Skeletal muscle satellite cell (primary cell): ENCODE data around the gene PARVB.

Source experiments
- H3K27me3 ChIP-seq: 2 replicates; pipeline ENCODE4 v1.7.0; 2013; ENCODE audit warnings: low read length; ENCODE audit not compliant: control insufficient read depth, insufficient read depth
- H3K36me3 ChIP-seq: 2 replicates; pipeline ENCODE4 v1.7.0; 2013; ENCODE audit warnings: mild to moderate bottlenecking, control low read depth, low read length; ENCODE audit not compliant: insufficient read depth
- H3K4me1 ChIP-seq: 2 replicates; pipeline ENCODE4 v1.7.0; 2013; ENCODE audit warnings: low read length; ENCODE audit not compliant: control insufficient read depth, insufficient read depth
- H3K4me2 ChIP-seq: 2 replicates; pipeline ENCODE4 v1.7.0; 2013; ENCODE audit warnings: mild to moderate bottlenecking, low read length
- H3K4me3 ChIP-seq: 2 replicates; pipeline ENCODE4 v1.7.0; 2013; ENCODE audit warnings: low read length
- H3K9ac ChIP-seq: 2 replicates; pipeline ENCODE4 v1.7.0; 2013; ENCODE audit warnings: mild to moderate bottlenecking, low read depth, low read length, moderate library complexity
- H3K9me3 ChIP-seq: replicated peaks from 2 replicates; pipeline ENCODE4 v1.7.0; 2013; ENCODE audit warnings: mild to moderate bottlenecking, control low read depth, low read length

PARVB gene

DNA sequence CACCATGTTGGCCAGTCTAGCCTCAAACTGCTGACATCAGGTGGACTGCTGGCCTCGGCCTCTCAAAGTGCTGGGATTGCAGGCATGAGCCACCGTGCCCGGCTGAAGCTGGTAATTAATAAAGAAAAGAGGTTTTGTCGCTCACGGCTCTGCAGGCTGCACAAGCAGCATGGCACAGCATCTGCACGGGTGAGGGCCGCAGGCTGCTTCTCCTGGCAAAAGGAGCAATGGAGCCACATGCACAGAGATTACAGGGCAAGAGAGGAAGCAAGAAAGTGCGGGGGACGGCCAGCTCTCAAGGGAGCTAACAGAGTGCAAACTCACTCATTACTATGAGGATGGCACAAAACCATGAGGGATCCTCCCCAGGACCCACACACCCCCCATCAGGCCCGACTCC is 4.7 kb upstream of the PARVB start:
- Histone ChIP-seq H3K9ac (no peak overlapping the region), H3K9me3 (no peaks in the 10 kb centered on the region), H3K27me3 (no peaks in the 10 kb centered on the region), H3K4me1 (peaks cover 22% of the 10 kb centered on the region), H3K4me3 (no peak overlapping the region), H3K4me2 (no peak overlapping the region), H3K36me3 (no peaks in the 10 kb centered on the region)

DNA sequence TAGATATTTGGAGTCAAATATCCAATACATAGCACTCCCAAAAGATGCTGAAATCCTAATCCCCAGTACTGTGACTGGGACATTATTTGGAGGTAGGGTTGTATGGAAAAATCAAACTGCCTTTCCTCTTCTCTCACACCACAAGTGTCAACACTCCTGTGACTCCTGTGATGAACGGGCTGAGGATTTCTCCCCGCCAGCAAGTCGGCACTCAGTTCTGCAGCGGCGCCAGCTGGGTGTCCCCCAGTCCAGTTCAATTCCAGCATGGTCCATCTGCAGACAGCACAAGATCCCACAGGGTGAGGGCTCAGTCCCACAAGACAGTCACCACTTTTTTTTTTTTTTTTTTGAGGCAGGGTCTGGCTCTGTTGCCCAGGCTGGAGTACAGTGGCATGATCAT is 4.3 kb upstream of the PARVB start:
- Histone ChIP-seq H3K4me3 (no peak overlapping the region), H3K9ac (no peak overlapping the region), H3K27me3 (no peaks in the 10 kb centered on the region), H3K4me1 (peaks cover 23% of the 10 kb centered on the region), H3K4me2 (no peak overlapping the region), H3K9me3 (no peaks in the 10 kb centered on the region), H3K36me3 (no peaks in the 10 kb centered on the region)

DNA sequence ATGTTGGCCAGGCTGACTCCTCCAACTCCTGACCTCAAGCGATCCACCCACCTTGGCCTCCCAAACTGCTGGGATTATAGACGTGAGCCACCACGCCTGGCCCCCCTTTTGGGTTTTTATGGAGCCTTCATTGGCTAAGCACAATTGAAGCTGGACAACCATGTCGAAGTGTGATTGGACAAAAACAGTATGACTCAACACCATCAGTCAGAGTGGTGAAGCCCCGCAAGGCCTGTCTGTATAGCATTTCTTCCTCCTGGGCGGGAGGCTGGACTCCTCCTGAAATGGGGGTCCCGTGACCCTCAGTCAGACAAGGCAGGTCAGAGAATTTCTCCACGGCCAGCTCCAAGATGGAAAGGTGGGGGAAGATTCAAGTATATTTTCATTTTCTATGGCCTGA is 3.1 kb upstream of the PARVB start:
- no peak overlapping the region for H3K4me3 ChIP-seq
- peak overlapping the region; percentile 19 for H3K9ac ChIP-seq
- H3K27me3 ChIP-seq = no peaks in the 10 kb centered on the region
- H3K9me3 ChIP-seq = no peaks in the 10 kb centered on the region
- H3K36me3 ChIP-seq = no peaks in the 10 kb centered on the region
- peaks cover 34% of the 10 kb centered on the region for H3K4me1 ChIP-seq
- peak overlapping the region; percentile 43 for H3K4me2 ChIP-seq

DNA sequence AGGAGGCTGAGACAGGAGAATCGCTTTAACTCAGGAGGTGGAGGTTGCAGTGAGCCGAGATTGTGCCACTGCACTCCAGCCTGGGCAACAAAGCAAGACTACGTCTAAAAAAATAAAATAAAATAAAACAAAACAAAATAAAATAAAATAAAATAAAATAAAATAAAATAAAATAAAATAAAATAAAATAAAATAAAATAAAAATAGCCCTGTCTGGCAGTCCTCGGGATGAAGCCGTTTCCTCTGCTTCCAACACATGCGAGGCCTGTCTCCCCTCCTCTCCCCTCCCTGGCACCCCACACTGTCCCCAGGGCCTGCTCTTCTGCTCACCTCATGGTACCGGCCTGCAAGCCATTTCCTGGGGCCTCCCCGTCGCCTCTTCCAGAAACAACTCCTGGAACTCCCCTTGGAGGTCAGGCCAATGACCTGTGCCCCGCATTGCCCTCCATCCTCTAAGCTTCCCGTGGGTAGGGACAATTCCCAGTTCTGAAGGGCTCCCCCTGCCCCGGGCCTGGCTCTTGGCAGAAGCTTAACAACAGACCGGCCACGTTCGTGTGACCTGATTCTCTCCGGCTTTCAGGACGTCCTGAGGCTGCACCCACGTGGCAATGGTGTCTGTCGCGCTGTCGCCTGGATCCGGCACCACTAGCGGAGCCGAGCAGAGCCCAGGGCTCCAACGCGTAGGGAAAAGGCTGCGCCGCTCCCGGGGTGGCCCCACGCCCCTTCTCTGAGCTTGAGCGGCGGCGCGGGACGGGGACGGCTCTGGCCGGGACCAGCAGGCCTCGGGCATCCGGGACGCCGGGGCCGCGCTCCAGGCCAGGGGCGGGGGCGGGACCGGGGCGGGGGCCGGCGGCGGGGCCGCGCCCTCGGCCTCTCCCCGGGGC is 456 bp upstream of the PARVB start:
- Histone ChIP-seq H3K36me3 (no peaks in the 10 kb centered on the region), H3K4me1 (peaks cover 49% of the 10 kb centered on the region), H3K9me3 (no peaks in the 10 kb centered on the region), H3K4me2 (peak overlapping the region; percentile 96), H3K4me3 (peak overlapping the region; percentile 80), H3K9ac (peak overlapping the region; percentile 83), H3K27me3 (no peaks in the 10 kb centered on the region)

DNA sequence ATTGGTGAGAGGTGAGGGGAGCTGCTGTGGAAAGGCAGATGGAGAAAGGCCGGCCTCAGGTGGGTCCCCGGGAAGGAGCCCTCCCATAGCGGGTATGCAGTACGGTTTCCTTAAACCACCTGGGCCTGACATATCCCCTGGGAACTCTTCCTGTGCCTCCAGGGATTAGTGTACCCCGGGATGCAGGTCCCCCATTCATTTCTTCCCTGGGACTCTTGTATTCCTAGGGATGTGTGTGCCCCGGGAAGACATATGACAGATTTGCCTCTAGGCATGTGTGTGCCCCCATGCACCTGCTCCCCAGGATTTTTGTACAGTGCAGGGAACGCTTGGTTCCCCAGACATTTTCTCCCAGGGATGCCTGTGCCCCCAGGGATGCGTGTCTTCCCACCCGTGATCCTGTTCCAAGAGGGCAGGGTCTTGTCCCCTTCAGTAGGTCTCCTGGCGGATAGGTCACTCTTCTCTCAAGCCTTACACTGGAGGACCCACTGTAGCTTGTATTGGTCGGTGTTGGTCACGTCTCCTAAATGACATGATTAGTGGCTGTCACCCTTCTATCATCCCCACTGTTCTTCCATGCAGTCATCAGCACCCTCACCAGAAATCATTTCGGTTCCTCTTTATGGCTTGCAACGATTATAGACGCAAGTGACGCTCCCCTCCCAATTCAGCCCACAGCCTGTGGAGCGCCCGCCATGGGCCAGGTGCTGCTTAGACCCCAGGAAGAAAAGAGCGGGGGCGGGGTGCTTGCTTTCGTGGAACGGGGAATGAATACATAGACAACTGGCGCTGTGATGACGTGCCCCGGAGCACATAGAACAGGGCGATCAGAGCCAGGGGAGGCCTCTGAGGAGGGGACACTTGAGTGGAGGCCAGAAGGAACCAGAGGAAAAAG is 1.3 kb downstream of the PARVB start:
- Histone ChIP-seq H3K9ac (peak overlapping the region; percentile 80), H3K36me3 (no peaks in the 10 kb centered on the region), H3K27me3 (no peaks in the 10 kb centered on the region), H3K4me2 (peak overlapping the region; percentile 96), H3K9me3 (no peaks in the 10 kb centered on the region), H3K4me3 (peak overlapping the region; percentile 79), H3K4me1 (peaks cover 49% of the 10 kb centered on the region)

DNA sequence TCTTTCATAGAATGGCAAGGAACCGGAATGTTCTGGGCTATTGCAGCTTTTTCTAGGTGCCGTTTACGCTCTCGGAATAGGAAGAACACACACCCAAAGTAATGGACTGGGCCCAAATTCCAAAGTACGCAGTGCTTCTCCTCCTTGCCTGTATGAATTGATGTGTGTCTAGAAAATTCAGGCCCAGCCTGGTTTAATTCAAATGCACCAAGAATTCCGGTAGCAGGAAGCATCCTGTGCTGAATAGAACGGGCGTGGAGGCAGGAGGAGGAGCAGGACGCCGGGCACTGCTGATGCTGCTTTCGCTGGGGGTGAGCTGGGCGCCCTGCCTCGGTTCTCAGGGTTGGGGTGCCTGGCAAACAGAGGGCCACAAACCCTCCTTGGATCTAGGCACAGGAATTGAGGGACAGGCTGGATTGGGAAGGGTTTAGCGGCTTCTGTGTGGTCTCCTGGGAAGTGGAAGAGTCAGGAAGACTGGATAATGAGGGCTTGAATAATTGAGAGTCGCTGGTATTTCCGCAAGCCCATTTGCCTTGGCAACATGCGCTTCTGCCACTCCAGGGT is 2.0 kb downstream of the PARVB start:
- H3K4me3 ChIP-seq = peak overlapping the region; percentile 79
- peak overlapping the region; percentile 96 for H3K4me2 ChIP-seq
- H3K36me3 ChIP-seq = no peaks in the 10 kb centered on the region
- peaks cover 46% of the 10 kb centered on the region for H3K4me1 ChIP-seq
- H3K9me3 ChIP-seq = no peaks in the 10 kb centered on the region
- no peaks in the 10 kb centered on the region for H3K27me3 ChIP-seq
- peak overlapping the region; percentile 68 for H3K9ac ChIP-seq

DNA sequence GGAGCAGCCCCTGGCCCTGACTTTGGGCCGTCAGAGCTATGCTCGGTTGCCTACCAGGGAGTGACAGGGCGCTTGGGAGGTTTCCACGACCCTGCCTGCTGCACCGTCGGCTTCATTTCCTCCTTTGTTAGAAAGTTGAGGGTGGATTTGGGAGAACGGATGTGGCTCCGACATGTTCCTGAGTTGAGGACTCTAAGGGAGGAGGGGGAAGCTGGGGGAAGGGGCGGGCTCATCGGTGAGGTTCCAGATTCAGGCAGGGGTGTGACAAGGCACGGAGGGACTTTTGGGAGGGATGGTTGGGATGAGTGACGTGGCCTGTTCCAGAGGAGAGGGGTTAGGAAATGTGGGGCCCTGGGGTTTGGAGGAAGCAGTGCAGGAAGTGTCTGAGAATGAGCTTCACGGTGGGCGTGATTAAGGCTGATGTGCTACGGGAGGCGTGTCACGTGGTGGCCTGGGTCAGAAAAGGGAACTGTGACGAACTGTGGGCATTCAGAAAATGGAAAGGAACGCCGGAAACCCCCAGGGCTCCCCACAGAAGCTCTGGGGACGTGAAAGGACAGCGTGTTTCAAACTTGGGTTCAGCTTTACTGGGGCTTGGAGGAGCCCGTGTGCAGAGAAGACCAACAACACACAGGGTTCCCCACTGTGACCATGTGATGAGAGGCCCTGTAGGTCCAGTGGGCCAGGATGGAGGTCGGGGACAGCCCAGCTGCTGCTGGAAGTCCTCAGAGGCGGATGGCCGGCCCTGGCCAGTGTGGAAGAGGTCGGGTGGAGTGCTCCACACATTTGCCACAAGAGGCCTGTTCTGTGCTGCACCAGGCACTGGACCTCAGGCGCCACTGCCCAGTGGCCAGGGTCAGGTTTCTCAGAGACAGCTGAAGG is 2.8 kb downstream of the PARVB start:
- Histone ChIP-seq H3K36me3 (no peaks in the 10 kb centered on the region), H3K27me3 (no peaks in the 10 kb centered on the region), H3K9ac (peak overlapping the region; percentile 72), H3K9me3 (no peaks in the 10 kb centered on the region), H3K4me1 (peaks cover 39% of the 10 kb centered on the region), H3K4me3 (peak overlapping the region; percentile 79), H3K4me2 (peak overlapping the region; percentile 96)

DNA sequence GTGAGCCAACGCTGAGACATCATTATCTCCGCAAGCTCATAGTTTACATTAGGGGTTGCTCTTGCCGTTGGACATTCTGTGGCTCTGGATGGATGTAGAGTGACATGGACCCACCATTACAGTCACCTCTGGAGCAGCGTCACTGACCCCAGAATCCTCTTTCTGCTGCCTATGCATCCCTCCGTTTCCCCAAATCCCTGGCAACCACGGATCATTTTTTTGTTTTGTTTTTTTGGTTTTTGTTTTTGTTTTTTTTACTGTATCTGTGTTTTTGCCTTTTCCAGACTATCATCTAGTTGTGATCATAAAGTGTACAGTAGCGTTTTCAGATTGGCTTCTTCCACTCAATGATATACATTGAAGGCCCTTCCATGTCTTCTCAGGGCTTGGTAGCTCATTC is 4.0 kb downstream of the PARVB start:
- no peak overlapping the region for H3K4me2 ChIP-seq
- no peak overlapping the region for H3K9ac ChIP-seq
- no peaks in the 10 kb centered on the region for H3K27me3 ChIP-seq
- H3K4me1 ChIP-seq = peaks cover 32% of the 10 kb centered on the region
- H3K9me3 ChIP-seq = no peaks in the 10 kb centered on the region
- no peaks in the 10 kb centered on the region for H3K36me3 ChIP-seq
- H3K4me3 ChIP-seq = no peak overlapping the region

DNA sequence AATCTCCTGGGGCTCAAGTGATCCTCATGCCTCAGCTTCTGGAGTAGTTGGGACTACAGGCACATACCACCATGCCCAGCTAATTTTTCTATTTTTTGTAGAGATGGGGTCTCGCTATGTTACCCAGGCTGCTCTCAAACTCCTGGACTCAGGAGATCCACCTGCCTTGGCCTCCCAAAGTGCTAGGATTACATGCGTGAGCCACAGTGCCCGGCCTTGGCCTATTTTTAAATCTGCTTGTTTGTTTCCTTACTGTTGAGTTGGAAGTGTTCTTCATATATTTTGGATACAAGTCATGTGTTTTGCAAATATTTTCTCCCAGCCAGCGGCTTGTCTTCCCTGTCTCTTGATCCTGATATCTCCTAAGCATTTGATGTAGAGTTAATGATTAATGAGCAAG is 5.0 kb downstream of the PARVB start:
- H3K4me1 ChIP-seq = peaks cover 27% of the 10 kb centered on the region
- no peaks in the 10 kb centered on the region for H3K36me3 ChIP-seq
- H3K4me3 ChIP-seq = no peak overlapping the region
- H3K27me3 ChIP-seq = no peaks in the 10 kb centered on the region
- no peak overlapping the region for H3K4me2 ChIP-seq
- H3K9me3 ChIP-seq = no peaks in the 10 kb centered on the region
- no peak overlapping the region for H3K9ac ChIP-seq

DNA sequence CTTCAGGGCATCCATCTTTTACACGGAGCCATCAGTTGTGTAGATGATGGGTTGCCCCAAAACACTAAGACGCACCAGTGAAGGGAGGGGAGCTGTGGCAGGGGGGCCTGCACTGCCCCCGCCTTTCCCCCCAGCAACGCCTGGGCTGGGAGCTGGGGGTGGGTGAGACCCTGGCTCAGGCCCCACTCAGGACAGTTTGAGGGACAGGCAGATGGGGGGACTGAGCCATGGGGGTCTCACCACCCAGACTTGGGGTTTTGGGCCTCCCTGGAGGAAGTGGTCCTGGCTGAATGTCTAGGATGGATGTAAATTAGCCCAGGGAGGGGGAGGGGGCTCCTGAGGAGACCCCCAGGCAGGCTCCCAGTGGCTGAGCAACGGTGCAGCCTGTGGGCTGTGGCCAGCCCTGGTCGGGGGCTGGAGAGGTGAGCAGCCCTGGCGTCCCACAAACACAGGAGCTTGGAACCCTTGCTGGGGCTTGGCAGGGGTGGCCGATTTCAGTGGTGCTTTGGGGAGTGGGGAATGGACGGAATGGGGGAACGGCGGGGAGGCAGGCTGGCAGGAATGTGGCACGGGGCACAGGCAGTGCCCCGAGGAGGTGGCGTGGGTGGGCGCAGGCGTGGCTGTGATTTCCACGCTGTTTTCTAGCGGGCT is 6.1 kb downstream of the PARVB start:
- Histone ChIP-seq H3K9ac (no peak overlapping the region), H3K4me3 (no peak overlapping the region), H3K27me3 (no peaks in the 10 kb centered on the region), H3K4me1 (peaks cover 23% of the 10 kb centered on the region), H3K36me3 (no peaks in the 10 kb centered on the region), H3K9me3 (no peaks in the 10 kb centered on the region), H3K4me2 (no peak overlapping the region)
